HuH-7 (cell line): ENCODE measurements around the gene CBLN2.

Experiments used
- DNase-seq: peaks from one replicate; pipeline ENCODE4 v3.0.0; 2011; ENCODE audit warnings: low spot score

CBLN2 gene

DNA sequence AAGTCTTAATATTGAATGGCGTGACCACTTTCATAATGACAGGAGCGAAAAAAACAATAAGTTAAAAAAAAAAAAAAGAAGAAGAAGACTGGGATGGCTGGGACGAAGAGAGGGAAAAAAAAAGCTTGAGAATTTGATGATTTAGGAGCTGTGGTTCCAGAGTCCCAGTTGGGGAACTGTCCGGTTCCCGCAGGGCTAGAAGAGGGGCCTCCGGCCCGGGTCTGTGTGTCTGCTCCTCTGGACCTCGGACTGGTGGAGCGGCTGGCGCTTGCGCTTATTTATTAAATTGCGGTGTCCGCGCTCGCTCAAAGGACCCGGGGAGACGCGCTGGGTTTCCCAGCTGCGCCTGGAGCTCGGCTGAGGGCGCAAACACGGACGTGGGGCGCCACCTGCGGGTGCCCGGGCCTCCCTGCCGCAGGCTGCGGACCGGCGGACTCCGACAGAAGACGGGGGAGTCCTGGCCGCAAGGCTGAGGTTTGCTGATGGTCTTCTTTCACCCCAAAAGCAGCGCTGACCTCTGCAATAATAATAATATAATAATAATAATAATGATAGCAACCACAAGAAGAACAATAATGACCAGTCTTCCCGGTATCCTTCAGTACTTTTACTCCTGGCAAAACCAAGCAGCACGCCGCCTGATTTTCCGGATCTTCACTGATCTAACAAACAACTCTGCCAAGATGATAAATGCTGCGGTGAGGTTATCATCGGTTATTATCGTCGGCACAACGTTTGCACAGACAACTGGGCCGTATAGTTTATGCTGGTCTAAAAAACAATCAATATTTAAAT lies at the start of gene CBLN2:
Gene CBLN2, minus strand, starts transcription at position 251 of the 795 bp plus-strand sequence. CDS start 2,182 bp downstream, outside the sequence.
- peak; percentile 49 for DNase-seq

DNA sequence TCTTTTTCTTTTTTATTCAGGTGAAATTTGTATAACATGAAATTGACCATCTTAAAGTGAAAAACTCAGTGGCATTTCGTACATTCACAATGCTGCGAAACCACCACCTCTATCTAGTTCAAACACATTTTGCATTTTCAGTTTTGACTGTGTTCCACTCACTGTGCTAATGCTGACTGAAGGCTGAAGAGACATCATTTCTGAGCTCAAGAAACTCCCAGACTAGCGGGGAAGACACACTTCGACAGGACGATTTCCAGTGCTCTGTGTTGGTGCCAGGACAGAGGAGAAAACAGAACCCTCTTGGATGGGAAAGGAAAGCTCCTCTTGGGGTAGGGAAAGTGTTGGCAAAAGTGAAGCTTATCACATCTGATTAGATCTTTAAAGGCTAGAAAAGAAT lies 44.2 kb upstream of the CBLN2 start:
- DNase-seq = no peak

DNA sequence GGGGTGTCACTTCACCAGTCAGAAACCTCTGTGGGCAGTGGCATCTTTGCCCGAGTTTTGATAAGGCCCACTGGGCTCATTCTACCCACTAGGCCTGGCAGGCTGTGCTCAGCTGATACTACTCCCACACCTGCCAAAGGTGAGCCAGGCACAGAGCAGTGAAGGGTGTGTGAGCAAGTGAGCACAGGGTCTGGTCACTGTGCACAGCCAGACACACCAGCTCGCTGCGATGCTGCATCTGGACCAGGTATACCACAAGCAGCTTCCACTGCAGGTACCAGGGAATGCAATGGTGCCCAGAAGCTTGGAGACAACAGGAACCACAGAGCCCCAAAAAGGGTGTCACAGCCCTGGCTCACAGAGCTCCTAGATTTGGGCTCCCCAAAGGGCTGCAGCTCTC lies 40.6 kb upstream of the CBLN2 start:
- no peak for DNase-seq

DNA sequence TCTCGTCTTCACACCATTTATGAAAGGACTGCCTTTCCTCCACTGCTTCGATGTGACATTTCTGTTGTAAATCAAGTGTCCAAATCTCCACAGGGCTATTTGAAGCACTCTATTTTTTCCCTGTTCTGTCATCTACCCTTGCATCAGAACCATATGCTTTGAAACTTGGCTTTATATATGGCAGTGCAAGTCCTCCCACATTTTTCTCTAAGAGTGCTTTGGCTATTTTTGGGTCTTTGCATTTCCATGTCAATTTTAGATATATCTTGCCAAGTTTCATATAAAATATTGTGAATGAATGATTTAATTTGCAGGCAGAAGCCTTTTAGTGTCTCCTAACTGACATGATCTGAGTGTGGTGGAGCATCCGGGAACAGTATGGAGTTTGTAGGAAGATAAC lies 37.8 kb upstream of the CBLN2 start:
- no peak for DNase-seq

DNA sequence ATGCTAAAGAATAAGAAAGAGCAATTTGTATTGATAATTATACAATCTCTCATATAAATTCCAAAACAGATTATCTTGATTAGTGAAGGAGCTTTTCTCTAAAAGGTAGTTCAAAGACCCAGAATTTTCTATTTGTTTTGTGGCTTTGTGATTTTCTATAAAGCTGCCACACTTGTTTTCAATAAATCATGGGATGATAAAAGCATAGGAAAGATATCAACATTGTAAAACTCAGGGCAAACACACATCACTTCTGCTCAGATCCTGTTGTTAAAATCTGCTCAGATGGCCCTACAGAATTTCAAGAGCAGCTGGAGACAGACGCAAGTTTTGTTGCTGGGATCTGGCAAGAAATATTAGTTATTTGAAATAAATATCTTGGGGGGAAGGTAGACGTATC lies 28.8 kb upstream of the CBLN2 start:
- no peak for DNase-seq

DNA sequence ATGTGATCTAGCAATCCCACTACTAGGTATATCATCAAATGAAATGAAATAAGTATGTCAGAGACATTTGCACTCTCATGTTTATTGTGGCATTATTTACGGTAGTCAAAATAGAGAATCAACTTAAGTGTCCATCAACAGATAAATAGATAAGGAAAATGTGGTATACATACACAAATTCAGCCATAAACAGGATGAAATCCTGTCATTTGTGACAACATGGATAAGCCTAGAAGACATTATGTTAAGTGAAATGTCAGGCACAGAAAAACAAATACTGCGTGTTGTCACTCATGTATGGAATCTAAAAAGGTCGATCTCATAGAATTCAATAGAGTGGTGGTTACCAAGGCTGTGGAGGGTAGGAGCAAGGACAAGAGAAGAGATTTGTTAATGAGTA lies 22.1 kb upstream of the CBLN2 start:
- no peak for DNase-seq

DNA sequence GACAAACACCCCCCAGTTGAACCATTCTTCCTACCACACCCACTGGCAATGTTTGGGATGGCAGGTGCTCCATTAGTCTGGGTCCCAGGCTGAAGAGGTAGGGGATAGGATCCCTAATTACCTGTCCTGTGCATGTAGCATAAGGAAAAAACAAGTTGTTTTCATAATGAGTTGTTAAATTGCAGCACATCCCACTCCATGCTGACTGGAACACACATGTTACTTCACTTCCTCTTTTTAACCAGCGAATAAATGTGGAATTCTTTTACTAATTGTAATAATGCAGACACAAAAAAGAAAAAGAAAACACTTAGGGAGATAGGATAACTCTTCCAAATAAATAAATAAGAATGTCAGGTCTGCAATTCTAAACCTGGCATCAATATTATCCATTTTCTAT lies 11.8 kb upstream of the CBLN2 start:
- DNase-seq = no peak

DNA sequence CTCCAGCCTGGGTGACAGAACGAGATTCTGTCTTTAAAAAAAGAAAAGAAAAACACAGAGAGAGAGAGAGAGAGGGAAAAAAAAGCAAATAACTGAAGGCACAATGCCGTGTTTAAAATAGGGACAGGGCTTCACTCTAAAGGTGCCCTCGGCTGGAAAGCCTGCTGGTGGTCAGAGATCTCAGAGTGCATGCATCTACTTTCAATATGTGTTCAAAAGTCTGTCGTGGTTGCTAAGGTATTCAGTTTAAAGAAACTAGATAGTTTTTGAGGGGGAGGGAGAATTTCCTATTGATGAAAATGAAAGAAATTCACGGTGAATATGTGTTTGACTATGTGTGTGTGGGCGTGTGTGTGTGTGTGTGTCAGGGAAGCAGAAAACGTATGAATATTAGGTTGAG lies 11.0 kb upstream of the CBLN2 start:
- DNase-seq = no peak

DNA sequence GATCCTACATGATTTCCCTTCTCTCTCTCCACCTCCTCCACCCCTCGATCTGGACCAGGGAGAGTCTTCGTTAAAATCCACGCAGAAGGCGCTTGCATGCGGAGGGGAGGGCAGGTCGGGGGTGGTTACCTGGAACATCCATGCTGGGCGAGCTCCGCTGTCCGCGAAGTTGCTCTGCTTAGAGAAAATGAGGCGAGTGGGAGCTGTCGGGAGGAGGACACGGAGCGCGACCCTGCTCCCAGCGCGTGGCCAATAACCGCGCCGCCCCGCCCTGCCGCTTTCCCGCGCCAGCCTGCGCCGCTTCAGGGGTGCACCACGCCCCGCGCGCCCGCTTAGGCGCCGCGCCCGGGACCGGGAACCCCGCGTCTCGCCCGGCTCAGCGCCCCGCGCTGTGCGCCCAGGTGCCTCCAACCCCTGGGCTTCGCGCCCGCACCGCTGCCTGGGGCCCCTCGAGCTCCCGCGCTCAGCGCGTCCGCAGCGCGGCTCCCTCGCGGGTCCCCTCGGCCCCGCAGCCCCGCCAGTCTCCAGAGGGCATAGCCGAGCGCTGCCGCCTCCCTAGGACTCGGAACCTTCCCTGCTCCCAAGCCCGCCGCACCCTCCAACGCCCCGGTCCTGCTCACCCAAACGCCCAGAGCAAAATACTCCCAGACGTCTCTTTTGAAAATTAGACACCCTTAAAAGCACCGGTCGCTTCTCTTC lies 636 bp downstream of the CBLN2 start:
- no peak for DNase-seq

DNA sequence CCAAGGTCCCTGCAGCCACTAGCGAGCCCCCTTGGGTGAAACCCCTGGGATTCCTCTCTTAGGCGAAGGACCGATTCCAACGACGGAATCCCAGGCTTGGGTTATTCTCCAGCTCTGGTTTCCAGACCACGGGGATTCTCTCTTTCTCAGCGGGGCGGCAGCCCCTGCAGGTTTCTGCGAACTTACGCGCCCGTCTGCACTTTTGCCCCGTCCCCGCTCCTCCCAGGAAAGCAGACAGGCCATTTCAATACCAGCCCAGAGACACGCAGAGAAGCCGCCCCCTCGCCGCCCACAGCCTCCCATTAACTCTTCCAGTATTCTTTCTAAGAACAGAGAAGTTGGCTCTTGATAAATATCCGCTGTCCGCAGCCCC lies 1.2 kb downstream of the CBLN2 start:
- no peak for DNase-seq

DNA sequence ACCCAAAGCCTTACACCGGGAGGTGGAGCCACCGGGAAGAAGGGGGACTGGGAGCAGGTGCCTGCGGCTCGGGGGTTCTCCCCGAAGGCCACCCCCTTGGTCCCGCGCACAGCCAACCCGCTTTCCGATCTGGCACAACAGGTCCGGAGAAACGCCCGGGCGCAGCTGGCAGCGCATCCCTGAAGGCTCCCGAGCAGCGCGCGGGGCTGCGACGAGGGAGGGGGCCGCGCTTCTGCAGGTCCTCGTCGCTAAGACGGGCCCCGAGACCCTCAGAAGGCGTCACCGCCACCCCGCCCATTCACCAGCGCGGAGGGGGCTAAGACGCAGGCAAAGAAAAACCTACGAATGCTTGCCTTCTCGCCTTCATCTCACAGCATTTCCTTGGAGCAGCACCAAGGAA lies 1.8 kb downstream of the CBLN2 start:
- no peak for DNase-seq

DNA sequence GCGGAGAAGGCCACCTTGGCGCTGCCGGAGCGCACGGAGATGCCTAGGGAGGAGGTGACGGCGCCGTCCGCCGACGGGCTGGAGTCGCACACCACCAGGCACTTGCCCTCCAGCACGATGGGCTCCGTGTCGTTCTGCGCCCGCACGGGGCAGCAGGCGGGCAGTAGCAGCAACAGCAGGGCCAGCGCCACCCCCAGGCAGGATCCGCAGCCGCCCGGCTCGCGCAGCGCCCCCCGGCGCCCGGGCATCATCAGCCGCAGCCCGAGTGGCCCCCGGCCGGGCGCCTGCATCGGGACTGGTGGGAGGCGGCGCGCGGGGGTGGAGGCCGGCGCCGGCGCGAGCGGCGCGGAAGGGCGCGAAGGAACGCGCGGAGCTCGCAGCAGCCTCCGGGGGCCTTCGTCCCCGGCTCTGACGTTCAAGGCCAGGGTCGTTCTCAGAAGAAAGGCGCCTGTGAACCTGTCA lies 2.2 kb downstream of the CBLN2 start:
- no peak for DNase-seq

DNA sequence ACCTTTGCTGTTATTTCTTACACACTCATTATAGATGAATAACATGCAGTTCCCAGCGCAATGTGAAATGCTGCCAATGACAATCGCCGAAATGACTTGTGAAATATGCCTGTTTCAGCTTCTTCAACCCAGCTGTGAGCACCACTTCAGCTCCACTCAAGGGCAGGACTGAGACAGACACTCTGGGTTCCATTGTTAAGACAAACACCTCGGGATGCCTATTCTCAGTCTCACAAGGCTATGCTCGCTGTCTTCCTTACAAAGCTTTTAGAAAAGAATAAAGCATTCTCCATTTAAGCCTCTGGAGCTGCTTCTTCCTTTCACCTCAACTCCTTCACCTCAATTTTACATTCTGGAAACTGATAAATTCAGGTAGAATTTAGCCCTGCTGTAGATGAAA lies 4.2 kb downstream of the CBLN2 start:
- DNase-seq = no peak

DNA sequence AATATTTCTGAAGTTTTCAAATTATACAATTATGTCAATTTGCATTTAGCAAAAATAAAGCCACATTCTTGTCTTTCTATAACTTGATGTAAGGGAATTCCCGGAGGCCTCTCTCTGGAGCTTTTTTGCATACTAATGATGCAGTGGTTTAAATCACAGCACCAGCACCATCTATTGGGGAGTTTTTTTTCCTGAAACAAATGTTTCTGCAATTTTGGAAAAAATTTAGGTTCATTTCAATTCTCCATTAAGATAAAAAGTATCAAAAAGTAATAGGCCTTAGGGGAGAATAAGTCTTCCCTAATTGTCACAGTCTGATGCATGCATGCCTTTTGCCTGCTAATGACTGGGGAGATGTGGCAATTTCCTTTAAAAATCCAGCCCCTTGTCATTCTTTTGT lies 13.5 kb downstream of the CBLN2 start:
- no peak for DNase-seq

DNA sequence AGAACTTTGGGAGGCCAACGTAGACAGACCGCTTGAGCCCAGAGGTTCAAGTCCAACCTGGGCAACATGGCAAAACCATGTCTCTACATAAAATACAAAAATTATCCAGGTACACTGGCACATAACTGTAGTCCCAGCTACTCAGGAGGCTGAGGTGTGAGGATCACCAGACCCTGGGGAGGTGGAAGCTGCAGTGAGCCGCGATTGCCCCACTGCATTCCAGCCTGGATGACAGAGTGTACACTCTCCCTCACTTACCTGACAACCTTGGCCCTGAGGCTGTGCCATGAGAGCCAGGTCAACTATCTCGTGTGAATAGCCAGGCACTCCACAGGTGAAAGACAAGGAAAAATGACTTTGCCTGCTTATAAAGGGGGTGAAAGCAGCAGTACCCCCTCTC lies 39.3 kb downstream of the CBLN2 start:
- no peak for DNase-seq

DNA sequence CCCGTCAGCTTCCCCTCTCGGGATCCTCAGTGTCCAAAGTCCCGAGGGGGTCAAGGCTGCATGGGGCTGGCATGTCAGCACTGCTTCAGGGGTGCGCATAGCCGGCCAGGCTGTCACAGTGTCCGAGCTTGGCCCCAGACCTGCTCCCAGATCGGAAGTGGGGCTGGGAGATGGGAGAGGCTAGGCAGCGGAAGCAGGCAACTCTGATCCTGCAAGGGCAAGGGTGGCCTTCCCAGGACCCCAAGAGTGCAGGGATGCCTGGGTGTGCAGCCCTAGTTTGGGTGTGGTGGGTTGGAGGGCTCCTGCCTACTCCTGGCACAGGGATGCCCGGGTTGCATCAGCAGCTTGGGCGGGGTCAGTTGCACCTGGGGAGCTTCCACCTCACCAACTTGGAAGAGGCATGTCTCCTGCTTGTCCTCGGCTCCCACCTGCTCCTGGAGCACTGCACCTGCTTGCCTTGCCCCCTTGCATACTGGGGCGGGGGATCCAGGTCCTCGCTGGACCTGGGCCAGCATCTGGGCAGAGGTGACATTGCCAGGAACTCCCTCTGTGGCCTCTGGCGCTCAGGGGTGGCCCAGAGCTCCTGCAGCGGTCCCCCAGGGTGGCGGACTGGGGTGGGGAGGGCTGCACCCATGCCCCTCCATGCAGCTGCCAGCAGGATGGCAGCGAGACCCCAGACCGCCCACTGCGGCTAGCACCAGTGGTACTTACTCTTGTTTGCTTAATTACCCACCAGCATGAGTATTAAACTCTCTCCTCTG lies 41.3 kb downstream of the CBLN2 start:
- no peak for DNase-seq

DNA sequence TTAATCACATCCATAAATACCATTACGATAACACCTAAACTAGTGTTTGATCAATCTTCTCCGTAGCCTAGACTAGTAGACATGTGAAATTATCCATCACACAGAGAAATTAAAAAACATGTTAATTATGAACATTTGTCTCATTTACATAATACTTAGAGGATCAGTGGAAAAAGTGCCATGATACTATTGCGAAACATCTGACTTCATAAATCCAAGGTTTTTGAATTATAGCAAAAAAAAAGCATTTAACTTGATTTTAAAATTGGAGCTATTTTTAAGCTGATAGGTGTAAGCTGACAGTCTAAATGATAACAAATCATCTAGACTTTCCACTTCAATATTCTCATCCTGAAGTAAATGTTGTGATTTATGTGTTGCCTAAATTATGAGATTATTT lies 51.6 kb downstream of the CBLN2 start:
- DNase-seq = no peak
